Right lobe of liver (tissue), 4 donors: Measurements from ENCODE around the gene NEK4.

Source experiments
- POLR2A ChIP-seq: fragments of 450-650 bp; IDR thresholded peaks from one replicate; pipeline ENCODE4 v1.6.1; 2017; ENCODE audit warnings: antibody characterized with exemption, mild to moderate bottlenecking
- TF ChIP-seq, protein P1 (sequence below), 4 donors: fragments of 200-600 bp in 3 of 4; fragments of 450-650 bp in 1 of 4; IDR thresholded peaks; one replicate each; pipeline versions ENCODE4 v1.5.1 to v1.8.0; 2016 to 2022; ENCODE audit warnings: antibody characterized with exemption in 4 of 4, mild to moderate bottlenecking in 2 of 4
- donor health status: DM: no; HTN: no; CAD: no.
- donor health status: DM: no; HTN: no; CAD: no.
- donor health status: DM: no; HTN: yes; CAD: no.

DNA sequence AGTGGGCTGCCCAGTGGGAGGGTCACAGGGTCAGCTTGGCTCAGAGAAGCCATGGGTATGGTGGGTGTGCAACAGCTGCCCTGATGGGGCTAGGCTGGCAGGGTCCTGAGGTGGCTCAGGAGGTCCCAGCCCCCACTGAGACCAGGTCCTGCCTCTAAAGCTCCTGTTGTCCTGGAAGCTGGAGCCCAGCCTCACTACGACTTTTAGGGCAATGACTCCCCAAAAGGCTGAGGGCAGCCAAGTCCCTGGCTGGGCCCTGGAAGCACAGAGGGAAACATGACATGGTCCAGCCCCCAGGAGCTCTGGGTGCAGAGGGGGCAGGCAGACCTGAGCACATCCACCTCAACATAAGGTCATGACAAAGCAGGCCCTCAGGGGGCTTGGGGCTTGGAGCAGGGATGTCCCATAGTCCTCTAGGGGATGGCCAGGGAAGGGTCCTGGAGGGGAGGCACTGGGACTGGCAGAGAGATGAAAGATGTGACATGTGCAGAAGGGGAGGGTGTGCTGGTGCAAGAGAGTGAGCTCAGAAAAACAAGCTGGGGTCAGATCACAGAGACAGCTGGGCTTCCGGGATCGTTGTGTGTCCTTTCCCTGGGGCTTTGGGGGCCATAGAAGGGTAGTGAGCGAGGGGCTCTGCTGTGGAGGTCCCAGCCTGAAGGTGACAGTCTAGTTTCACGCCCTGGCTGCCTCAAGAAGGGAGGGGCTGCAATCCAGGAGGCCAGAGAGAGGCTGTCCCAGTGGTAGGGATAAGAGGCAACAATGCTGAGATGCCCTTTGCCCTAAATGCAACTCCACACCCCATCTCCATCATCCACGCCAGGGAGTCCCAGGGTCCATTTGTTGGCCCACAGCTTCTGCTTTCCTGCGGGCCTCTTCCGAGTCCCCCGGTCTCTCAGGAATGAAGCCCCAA is 23.2 kb upstream of the NEK4 start:
- no peak for TF ChIP-seq POLR2A
- TF ChIP-seq, protein P1, sequence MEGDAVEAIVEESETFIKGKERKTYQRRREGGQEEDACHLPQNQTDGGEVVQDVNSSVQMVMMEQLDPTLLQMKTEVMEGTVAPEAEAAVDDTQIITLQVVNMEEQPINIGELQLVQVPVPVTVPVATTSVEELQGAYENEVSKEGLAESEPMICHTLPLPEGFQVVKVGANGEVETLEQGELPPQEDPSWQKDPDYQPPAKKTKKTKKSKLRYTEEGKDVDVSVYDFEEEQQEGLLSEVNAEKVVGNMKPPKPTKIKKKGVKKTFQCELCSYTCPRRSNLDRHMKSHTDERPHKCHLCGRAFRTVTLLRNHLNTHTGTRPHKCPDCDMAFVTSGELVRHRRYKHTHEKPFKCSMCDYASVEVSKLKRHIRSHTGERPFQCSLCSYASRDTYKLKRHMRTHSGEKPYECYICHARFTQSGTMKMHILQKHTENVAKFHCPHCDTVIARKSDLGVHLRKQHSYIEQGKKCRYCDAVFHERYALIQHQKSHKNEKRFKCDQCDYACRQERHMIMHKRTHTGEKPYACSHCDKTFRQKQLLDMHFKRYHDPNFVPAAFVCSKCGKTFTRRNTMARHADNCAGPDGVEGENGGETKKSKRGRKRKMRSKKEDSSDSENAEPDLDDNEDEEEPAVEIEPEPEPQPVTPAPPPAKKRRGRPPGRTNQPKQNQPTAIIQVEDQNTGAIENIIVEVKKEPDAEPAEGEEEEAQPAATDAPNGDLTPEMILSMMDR (IDR thresholded peaks at IDR 0.05): no peak
